HAP-1 (cell line): ENCODE measurements around the gene NXN.
"Not testable (repeated sequence)": the region's sequence is repeated elsewhere in the genome, so short reads cannot be mapped to it uniquely, and the experiment has no call there.

ENCODE experiments used
- DNase-seq, 2 experiments: peaks; one replicate each; pipeline ENCODE4 v3.0.0-alpha.2; 2016 to 2020; ENCODE audit warnings: low spot score in 2 of 2
- H3K27me3 ChIP-seq: fragments of 250-450 bp; sonication (Bioruptor Pico); 2 replicates; pipeline ENCODE4 v1.5.1; 2020; ENCODE audit warnings: low read depth, mild to moderate bottlenecking, moderate library complexity
- H3K36me3 ChIP-seq: fragments of 250-450 bp; sonication (Bioruptor Pico); replicated peaks from 2 replicates; pipeline ENCODE4 v1.5.1; 2020; ENCODE audit warnings: mild to moderate bottlenecking
- H3K4me1 ChIP-seq: fragments of 250-450 bp; sonication (Bioruptor Pico); 2 replicates; pipeline ENCODE4 v1.5.1; 2020; ENCODE audit warnings: mild to moderate bottlenecking
- H3K4me3 ChIP-seq: fragments of 250-450 bp; sonication (Bioruptor Pico); 2 replicates; pipeline ENCODE4 v1.5.1; 2020; ENCODE audit warnings: mild to moderate bottlenecking, moderate library complexity
- H3K9me3 ChIP-seq: fragments of 250-450 bp; sonication (Bioruptor Pico); 2 replicates; pipeline ENCODE4 v1.5.1; 2020; ENCODE audit warnings: mild to moderate bottlenecking, moderate library complexity
- in situ Hi-C: fragments of 300-500 bp; cut with MboI; formaldehyde crosslinking; loops from 3 replicates; pipeline ENCODE4 v1.14.3; 2020; ENCODE audit warnings: low sequenced_read_pairs, inconsistent platforms, mixed read lengths

The NXN gene

GRCh38 chr17:965311-965989 lies 14.1 kb downstream of the NXN start:
- peaks cover 14% of the 10 kb centered on the region for H3K36me3 ChIP-seq
- in situ Hi-C loops, result no loop called here
- H3K4me3 ChIP-seq, result no peak overlapping the region
- peaks cover 47% of the 10 kb centered on the region for H3K4me1 ChIP-seq
- H3K9me3 ChIP-seq, result no peaks in the 10 kb centered on the region
- no peaks in the 10 kb centered on the region for H3K27me3 ChIP-seq
- DNase-seq, result no peak

- Histone ChIP-seq H3K4me1 (peaks cover 47% of the 10 kb centered on the region), H3K36me3 (peaks cover 14% of the 10 kb centered on the region), H3K4me3 (no peak overlapping the region), H3K27me3 (no peaks in the 10 kb centered on the region), H3K9me3 (no peaks in the 10 kb centered on the region)
- in situ Hi-C loops, result no loop called here
- DNase-seq, result no peak
These were observed 14.7 kb downstream of the NXN start for GRCh38 chr17:964876-965275.

- Histone ChIP-seq H3K4me1 (peaks cover 35% of the 10 kb centered on the region), H3K36me3 (peaks cover 7% of the 10 kb centered on the region), H3K27me3 (no peaks in the 10 kb centered on the region), H3K9me3 (no peaks in the 10 kb centered on the region), H3K4me3 (no peak overlapping the region)
- peak; percentile 89 to 90 for DNase-seq
- in situ Hi-C loops, result no loop called here
These were observed 16.9 kb downstream of the NXN start for GRCh38 chr17:962670-963069.

GRCh38 chr17:962166-962565 lies 17.4 kb downstream of the NXN start:
- DNase-seq, result no peak
- H3K9me3 ChIP-seq, result no peaks in the 10 kb centered on the region
- H3K4me3 ChIP-seq, result no peak overlapping the region
- in situ Hi-C loops, result no loop called here
- H3K27me3 ChIP-seq, result no peaks in the 10 kb centered on the region
- H3K4me1 ChIP-seq, result peaks cover 35% of the 10 kb centered on the region
- peaks cover 7% of the 10 kb centered on the region for H3K36me3 ChIP-seq

- Histone ChIP-seq H3K4me3 (no peak overlapping the region), H3K36me3 (0 out of 2 replicates have a peak, but pooled peaks cover under 1% of the 10 kb centered on the region), H3K9me3 (no peaks in the 10 kb centered on the region), H3K4me1 (peaks cover 18% of the 10 kb centered on the region), H3K27me3 (no peaks in the 10 kb centered on the region)
- in situ Hi-C loops, result no loop called here
- DNase-seq, result no peak
These were observed 20.7 kb downstream of the NXN start for GRCh38 chr17:958712-959451.

- DNase-seq, result no peak
- Histone ChIP-seq H3K27me3 (no peaks in the 10 kb centered on the region), H3K36me3 (no peaks in the 10 kb centered on the region), H3K4me1 (peaks cover 9% of the 10 kb centered on the region), H3K9me3 (no peaks in the 10 kb centered on the region), H3K4me3 (no peak overlapping the region)
- in situ Hi-C loops, result no loop called here
These were observed 21.6 kb downstream of the NXN start for GRCh38 chr17:957856-958421.

- in situ Hi-C loops, result no loop called here
- no peaks in the 10 kb centered on the region for H3K36me3 ChIP-seq
- H3K4me3 ChIP-seq, result no peak overlapping the region
- no peak for DNase-seq
- H3K9me3 ChIP-seq, result no peaks in the 10 kb centered on the region
- H3K4me1 ChIP-seq, result no peaks in the 10 kb centered on the region
- no peaks in the 10 kb centered on the region for H3K27me3 ChIP-seq
These were observed 22.7 kb downstream of the NXN start for GRCh38 chr17:956905-957304.

GRCh38 chr17:954431-955164 lies 25.0 kb downstream of the NXN start:
- peaks cover 11% of the 10 kb centered on the region for H3K4me1 ChIP-seq
- H3K9me3 ChIP-seq, result no peaks in the 10 kb centered on the region
- no peak for DNase-seq
- no peak overlapping the region for H3K4me3 ChIP-seq
- no peaks in the 10 kb centered on the region for H3K27me3 ChIP-seq
- no peaks in the 10 kb centered on the region for H3K36me3 ChIP-seq
- in situ Hi-C loops, result no loop called here

GRCh38 chr17:953767-954166 lies 25.8 kb downstream of the NXN start:
- in situ Hi-C loops, result no loop called here
- Histone ChIP-seq H3K27me3 (no peaks in the 10 kb centered on the region), H3K9me3 (no peaks in the 10 kb centered on the region), H3K4me3 (no peak overlapping the region), H3K4me1 (peaks cover 11% of the 10 kb centered on the region), H3K36me3 (no peaks in the 10 kb centered on the region)
- no peak for DNase-seq

- DNase-seq, H3K9me3 ChIP-seq, H3K27me3 ChIP-seq, in situ Hi-C loops, H3K36me3 ChIP-seq, H3K4me3 ChIP-seq: not testable (repeated sequence)
- peaks cover 11% of the 10 kb centered on the region for H3K4me1 ChIP-seq
These were observed 27.0 kb downstream of the NXN start for GRCh38 chr17:952592-952991.

GRCh38 chr17:951325-952132 lies 28.0 kb downstream of the NXN start:
- Histone ChIP-seq H3K36me3 (no peaks in the 10 kb centered on the region), H3K9me3 (no peaks in the 10 kb centered on the region), H3K4me3 (no peak overlapping the region), H3K27me3 (no peaks in the 10 kb centered on the region), H3K4me1 (peaks cover 11% of the 10 kb centered on the region)
- DNase-seq, result peak; percentile 49 to 70
- in situ Hi-C loops, result no loop called here

GRCh38 chr17:949623-950303 lies 29.8 kb downstream of the NXN start:
- DNase-seq, result peak; percentile 37 to 40
- no peak overlapping the region for H3K4me3 ChIP-seq
- in situ Hi-C loops, result no loop called here
- H3K4me1 ChIP-seq, result peaks cover 11% of the 10 kb centered on the region
- no peaks in the 10 kb centered on the region for H3K36me3 ChIP-seq
- no peaks in the 10 kb centered on the region for H3K9me3 ChIP-seq
- no peaks in the 10 kb centered on the region for H3K27me3 ChIP-seq
